Islet of Langerhans (tissue), 1 donor: Measurements from ENCODE around the gene BMI1.

Experiments used
- FAIRE-seq: peaks from one replicate; lab custom pipeline; 2011; peaks lifted over from hg19 to GRCh38; lab: Jason Lieb, UNC

The BMI1 gene

GRCh38 chr10:22368402-22368801 lies 47.5 kb downstream of the BMI1 start:
- no peak for FAIRE-seq

GRCh38 chr10:22368981-22369380 lies 48.1 kb downstream of the BMI1 start:
- no peak for FAIRE-seq

DNA sequence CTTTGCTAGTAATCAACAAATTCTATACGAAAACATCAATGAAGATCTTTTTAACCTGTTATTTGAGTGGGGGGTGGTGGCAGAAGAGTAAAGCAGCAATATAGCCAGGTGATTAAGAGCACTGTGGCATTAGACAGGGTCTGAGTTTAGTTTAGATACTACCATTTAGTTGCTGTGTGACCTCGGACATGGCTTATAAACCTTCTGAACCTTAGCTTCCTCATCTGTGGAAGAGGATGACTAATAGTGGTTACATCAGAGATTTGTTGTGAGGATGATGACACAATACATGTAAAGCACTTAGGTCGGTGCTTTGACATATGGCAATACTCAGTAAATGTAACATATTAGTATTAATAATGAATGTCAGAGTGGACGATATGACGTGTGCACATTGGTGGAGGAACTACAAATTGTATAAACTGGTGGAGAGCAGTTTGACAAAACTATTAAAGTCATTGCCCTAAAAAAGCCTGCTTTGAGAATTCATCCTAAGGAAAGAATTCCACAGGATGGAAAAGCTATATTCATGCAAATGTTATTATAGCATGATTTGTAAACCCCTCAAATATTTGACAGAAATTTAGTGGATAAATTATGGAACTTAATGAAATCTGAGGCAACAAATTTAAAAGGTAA lies 48.7 kb downstream of the BMI1 start:
- FAIRE-seq = peak; percentile 9

DNA sequence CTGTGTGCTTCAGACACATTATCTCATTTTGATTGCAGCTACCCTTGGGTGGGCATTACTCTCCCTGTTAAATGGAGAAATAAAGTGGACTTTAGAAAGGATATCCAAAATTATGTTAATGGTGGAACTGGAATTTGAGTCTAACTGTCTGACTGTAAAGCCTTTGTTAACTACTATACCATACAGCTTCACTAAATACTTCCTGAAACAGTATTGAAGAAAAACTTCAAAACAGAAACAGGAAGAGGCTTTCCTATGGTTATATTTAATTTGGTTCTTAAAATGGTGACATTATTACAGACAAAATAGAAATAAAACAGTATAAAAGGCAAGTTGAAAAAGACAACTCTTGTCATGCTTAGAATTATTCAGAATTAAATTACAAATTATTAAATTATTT lies 49.4 kb downstream of the BMI1 start:
- no peak for FAIRE-seq

DNA sequence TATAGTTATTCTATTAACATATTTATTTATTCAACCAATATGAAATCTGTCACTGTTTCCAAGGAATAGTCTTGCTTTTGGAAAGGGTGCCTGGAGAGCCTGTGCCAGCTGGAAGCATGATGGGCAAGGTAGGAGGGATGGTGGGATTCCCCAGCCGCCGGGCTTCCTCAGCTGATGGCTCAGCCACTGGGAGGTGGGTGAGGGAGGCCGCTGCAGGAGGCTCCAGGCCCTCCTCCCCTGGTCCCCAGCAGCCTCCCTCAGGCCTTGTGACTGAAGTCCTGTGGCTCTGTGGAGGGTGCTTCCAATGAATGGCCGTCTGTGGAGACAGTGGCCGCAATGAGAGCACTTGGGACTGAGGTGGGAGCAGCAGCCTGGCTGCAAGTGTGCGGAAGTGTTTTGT lies 51.4 kb downstream of the BMI1 start:
- FAIRE-seq = no peak

GRCh38 chr10:22372917-22373316 lies 52.0 kb downstream of the BMI1 start:
- no peak for FAIRE-seq

DNA sequence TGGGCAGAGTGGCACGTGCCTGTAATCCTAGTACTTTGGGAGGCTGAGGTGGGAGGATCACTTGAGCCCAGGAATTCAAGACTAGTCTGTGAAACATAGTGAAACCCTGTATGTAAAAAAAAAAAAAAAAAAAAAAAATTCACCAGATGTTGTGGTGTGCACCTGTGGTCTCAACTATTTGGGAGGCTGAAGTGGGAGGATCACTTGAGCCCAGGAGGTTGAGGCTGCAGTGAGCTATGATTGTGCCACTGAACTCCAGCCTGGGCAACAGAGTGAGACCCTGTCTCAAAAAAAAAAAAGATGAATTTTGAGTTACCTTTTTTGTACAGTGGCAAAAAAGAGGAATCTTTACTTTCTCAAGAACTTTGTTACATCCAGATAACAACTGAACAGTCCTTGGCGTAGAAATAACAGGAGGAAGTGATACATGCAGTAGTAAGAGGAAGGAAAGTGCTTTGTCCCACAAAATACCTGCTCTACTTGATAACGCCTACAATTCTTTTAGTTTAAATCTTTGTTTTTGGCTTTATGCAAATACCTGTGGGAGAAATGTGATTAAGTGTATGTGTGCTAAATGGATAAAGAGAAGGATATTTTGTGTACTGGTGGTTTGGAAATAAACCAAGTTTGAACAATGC lies 53.7 kb downstream of the BMI1 start:
- no peak for FAIRE-seq

GRCh38 chr10:22379059-22379458 lies 58.2 kb downstream of the BMI1 start:
- no peak for FAIRE-seq
